ENCODE data around the gene KCNH4. TPM values are rescaled to one million over a fixed set of nuclear protein-coding genes. Genes with fewer than 3 reads are reported as not detected.

The KCNH4 gene
- total and polyA plus RNA-seq, 2 donors (not counting 1 experiment from before 2014, with no cell fraction given) = 0.62 to 1.0 TPM

GRCh38 chr17:42230225-42230624 lies 49.3 kb upstream of the KCNH4 start:
- H3K4me1 ChIP-seq (ENCODE audit: control insufficient read depth in 2 of 2, insufficient read depth in 2 of 2, low read length in 2 of 2) = no peaks in the 10 kb centered on the region
- 100% methylated on average over 1 of the region's 5 CpGs for WGBS (ENCODE audit: insufficient coverage)
- H2AFZ ChIP-seq (ENCODE audit: insufficient read depth, low read depth, low read length, poor library complexity, severe bottlenecking) = no peak overlapping the region
- intact Hi-C loops (cut with micrococcal nuclease) = no loop called here
- peaks cover 8 to 15% of the 10 kb centered on the region in 2 experiments for H3K36me3 ChIP-seq (replicated peaks in 1 of 2; ENCODE audit: control extremely low read depth in 1 of 2, control insufficient read depth in 1 of 2, extremely low read depth in 1 of 2, insufficient read depth in 2 of 2, low read length in 1 of 2)
- DNase-seq (no peak), ATAC-seq (ENCODE audit: low read depth) (no peak)
- H3K27me3 Mint-ChIP-seq = no peaks in the 10 kb centered on the region
- H3K79me2 ChIP-seq (ENCODE audit: control insufficient read depth, insufficient read depth, low read length) = peaks cover 20% of the 10 kb centered on the region
- no peak overlapping the region for H3K4me3 Mint-ChIP-seq
- H3K4me3 ChIP-seq (ENCODE audit: control extremely low read depth in 1 of 5, extremely low read depth in 1 of 5, insufficient read depth in 1 of 5, low read depth in 2 of 5, low read length in 4 of 5) = no peak overlapping the region
- TF ChIP-seq CTCF (IDR thresholded peaks at IDR 0.05) (no peak), EZH2 (IDR thresholded peaks at IDR 0.05; ENCODE audit: borderline replicate concordance, insufficient read depth, low read depth, low read length, poor library complexity, severe bottlenecking) (no peak)
- no peaks in the 10 kb centered on the region for H3K9me3 ChIP-seq (ENCODE audit: control extremely low read depth in 1 of 3, control insufficient read depth in 2 of 3, insufficient read depth in 1 of 3, low read length in 2 of 3)
- H3K4me1 Mint-ChIP-seq = no peaks in the 10 kb centered on the region
- no peak overlapping the region for H3K9ac ChIP-seq (ENCODE audit: low read length)
- H3K4me2 ChIP-seq (replicated peaks; ENCODE audit: low read depth, low read length, poor library complexity, severe bottlenecking) = no peak overlapping the region
- ChIA-PET POLR2A (interaction anchor here (0.7 kb wide), 1 partner anchor 10 kb away, joined by 3 read pairs; no protein-coding TSS in a partner anchor), CTCF (no interaction called here)
- no peak overlapping the region for H3K27ac ChIP-seq (ENCODE audit: low read length in 2 of 2)
- no peak overlapping the region for H3K27ac Mint-ChIP-seq
- no peaks in the 10 kb centered on the region for H3K9me3 Mint-ChIP-seq (ENCODE audit: insufficient read depth)
- H3K27me3 ChIP-seq (replicated peaks in 1 of 4; ENCODE audit: control extremely low read depth in 1 of 4, control insufficient read depth in 3 of 4, insufficient read depth in 4 of 4, low read length in 3 of 4) = no peaks in the 10 kb centered on the region
- peaks cover 9% of the 10 kb centered on the region for H4K20me1 ChIP-seq (ENCODE audit: control insufficient read depth, insufficient read depth, low read length, poor library complexity, severe bottlenecking)

- DNase-seq (no peak), ATAC-seq (ENCODE audit: low read depth) (no peak)
- Histone ChIP-seq H4K20me1 (ENCODE audit: control insufficient read depth, insufficient read depth, low read length, poor library complexity, severe bottlenecking) (peaks cover 6% of the 10 kb centered on the region), H3K4me2 (replicated peaks; ENCODE audit: low read depth, low read length, poor library complexity, severe bottlenecking) (no peak overlapping the region), H3K36me3 (replicated peaks in 1 of 2; ENCODE audit: control extremely low read depth in 1 of 2, control insufficient read depth in 1 of 2, extremely low read depth in 1 of 2, insufficient read depth in 2 of 2, low read length in 1 of 2) (peaks cover 12 to 32% of the 10 kb centered on the region in 2 experiments), H3K27me3 (replicated peaks in 1 of 4; ENCODE audit: control extremely low read depth in 1 of 4, control insufficient read depth in 3 of 4, insufficient read depth in 4 of 4, low read length in 3 of 4) (no peaks in the 10 kb centered on the region), H3K79me2 (ENCODE audit: control insufficient read depth, insufficient read depth, low read length) (peaks cover under 1% of the 10 kb centered on the region), H2AFZ (ENCODE audit: insufficient read depth, low read depth, low read length, poor library complexity, severe bottlenecking) (no peak overlapping the region), H3K27ac (ENCODE audit: low read length in 2 of 2) (no peak overlapping the region), H3K9ac (ENCODE audit: low read length) (no peak overlapping the region), H3K4me1 (ENCODE audit: control insufficient read depth in 2 of 2, insufficient read depth in 2 of 2, low read length in 2 of 2) (no peaks in the 10 kb centered on the region), H3K9me3 (ENCODE audit: control extremely low read depth in 1 of 3, control insufficient read depth in 2 of 3, insufficient read depth in 1 of 3, low read length in 2 of 3) (no peaks in the 10 kb centered on the region), H3K4me3 (ENCODE audit: control extremely low read depth in 1 of 5, extremely low read depth in 1 of 5, insufficient read depth in 1 of 5, low read depth in 2 of 5, low read length in 4 of 5) (no peak overlapping the region)
- ChIA-PET POLR2A (no interaction called here), CTCF (no interaction called here)
- H3K4me3 Mint-ChIP-seq = no peak overlapping the region
- intact Hi-C loops (cut with micrococcal nuclease) = loop anchor here (10.0 kb wide), 1 partner anchor 47 kb away; the partner anchor contains the start of gene STAT5B
- no peak overlapping the region for H3K27ac Mint-ChIP-seq
- H3K27me3 Mint-ChIP-seq = no peaks in the 10 kb centered on the region
- 93% methylated on average over 10 of the region's 11 CpGs for WGBS (ENCODE audit: insufficient coverage)
- no peaks in the 10 kb centered on the region for H3K9me3 Mint-ChIP-seq (ENCODE audit: insufficient read depth)
- H3K4me1 Mint-ChIP-seq = no peaks in the 10 kb centered on the region
- TF ChIP-seq EZH2 (IDR thresholded peaks at IDR 0.05; ENCODE audit: borderline replicate concordance, insufficient read depth, low read depth, low read length, poor library complexity, severe bottlenecking) = no peak
- TF ChIP-seq CTCF (IDR thresholded peaks at IDR 0.05) = no peak
These were observed 47.1 kb upstream of the KCNH4 start for GRCh38 chr17:42227849-42228700.

Measured in B cell (primary cell).